ENCODE data around the gene GCGR.
A peak's percentile ranks its signal among the peaks of the same experiment; 100 is the strongest.

Gene GCGR

DNA sequence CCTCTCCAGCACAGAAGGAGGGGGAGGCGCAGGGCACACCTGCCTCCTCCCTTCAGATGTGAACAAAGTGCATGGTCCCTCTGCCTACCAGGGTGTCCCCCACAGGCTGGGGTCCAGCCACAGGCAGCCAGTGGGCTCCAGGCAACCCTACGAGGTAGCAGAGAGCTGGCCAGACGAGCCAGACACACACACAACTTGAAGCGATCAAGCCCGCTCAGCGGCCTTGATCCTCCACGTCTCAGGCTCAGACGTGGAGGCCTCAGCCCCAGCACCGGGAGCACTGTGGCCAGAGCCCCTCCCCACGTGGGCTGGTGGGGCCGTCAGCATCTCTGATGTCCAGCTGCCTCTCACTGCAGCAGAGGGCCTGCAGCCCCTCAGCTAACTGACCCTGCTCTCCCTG is 20.6 kb downstream of the GCGR start:
- no peak for FAIRE-seq

DNA sequence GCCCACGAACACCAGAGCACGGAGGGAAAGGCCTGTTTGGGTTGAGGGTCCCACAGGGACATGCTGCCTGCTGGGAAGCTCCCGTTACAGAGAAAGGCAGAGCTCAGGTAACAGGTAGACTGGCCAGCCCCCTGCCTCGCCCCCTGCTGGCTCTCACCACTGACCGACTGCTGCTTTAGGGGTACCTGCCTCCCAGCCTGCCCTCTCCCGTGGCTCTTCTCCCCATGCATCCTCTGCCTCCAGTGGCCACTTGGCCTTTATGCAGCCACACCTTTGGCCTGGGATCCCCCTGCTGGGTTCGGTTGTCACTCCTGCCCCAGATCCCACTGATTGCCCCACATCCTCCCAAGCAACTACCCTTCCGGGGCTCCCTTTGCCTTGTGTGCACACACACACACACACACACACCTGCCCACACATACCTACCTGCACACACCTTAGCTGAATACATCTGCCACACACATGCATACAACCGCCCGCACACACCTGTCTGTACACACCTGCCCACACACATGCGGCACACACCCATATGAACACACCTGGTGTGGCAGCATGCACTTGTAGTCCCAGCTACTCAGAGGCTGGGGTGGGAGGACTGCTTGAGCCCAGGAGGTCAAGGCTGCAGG is 22.0 kb downstream of the GCGR start:
- TF ChIP-seq TAF1 (IDR thresholded peaks at IDR 0.05; ENCODE audit: borderline replicate concordance, low read depth, low read length) (no peak), POLR2AphosphoS5 (IDR thresholded peaks at IDR 0.05; ENCODE audit: low read depth, low read length) (no peak), POLR2A (IDR thresholded peaks at IDR 0.05; ENCODE audit: low read depth, low read length) (no peak)
- no peak for DNase-seq (ENCODE audit: insufficient read length)
- FAIRE-seq = no peak

More for the DNA sequence above, 20.6 kb downstream of the GCGR start:
- DNase-seq (ENCODE audit: insufficient read length) = no peak
- TF ChIP-seq TAF1 (IDR thresholded peaks at IDR 0.05; ENCODE audit: borderline replicate concordance, low read depth, low read length) (no peak), POLR2A (IDR thresholded peaks at IDR 0.05; ENCODE audit: low read depth, low read length) (no peak), POLR2AphosphoS5 (IDR thresholded peaks at IDR 0.05; ENCODE audit: low read depth, low read length) (no peak)

DNA sequence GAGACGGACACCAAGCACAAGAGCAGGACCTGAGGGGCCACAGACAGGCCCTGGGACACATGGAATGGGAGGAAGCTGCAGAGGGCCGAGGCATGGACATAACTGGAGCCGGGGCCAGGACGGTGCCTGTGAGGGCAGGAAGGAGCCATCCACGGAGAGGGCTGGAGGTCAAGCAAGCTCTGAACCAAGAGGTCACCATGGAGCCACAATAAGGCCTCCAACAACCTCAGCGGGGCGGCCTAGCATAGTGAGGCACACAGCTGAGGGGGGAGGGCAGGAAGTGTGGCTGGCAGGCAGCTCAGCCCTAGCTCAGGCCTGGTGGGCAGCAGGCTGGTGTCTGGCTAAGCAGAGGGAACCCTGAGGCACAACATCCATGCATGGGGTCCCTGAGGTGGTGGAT is 24.7 kb downstream of the GCGR start:
- FAIRE-seq (no peak), DNase-seq (ENCODE audit: insufficient read length) (no peak)
- no peak for TF ChIP-seq TAF1 (IDR thresholded peaks at IDR 0.05; ENCODE audit: borderline replicate concordance, low read depth, low read length)
- no peak for TF ChIP-seq POLR2AphosphoS5 (IDR thresholded peaks at IDR 0.05; ENCODE audit: low read depth, low read length)
- no peak for TF ChIP-seq POLR2A (IDR thresholded peaks at IDR 0.05; ENCODE audit: low read depth, low read length)

DNA sequence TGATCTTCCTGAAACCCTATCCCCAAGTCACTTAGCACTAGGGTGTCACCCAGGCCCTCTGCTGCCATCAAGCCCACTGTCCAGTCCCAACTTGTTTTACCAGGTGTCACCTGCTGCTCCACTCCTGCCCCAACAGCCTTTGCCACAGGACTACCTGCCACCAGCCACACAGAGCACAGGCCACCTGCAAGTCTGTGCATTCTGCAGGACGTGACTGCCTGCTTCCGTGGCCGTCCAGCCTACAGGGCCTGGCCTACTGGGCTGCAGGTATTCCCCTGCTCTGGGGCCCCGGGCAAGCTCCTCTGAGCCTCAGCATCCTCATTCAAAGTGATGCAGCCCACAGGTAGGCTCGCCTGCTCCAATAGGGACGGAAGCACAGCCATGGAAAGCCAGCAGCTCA is 25.9 kb downstream of the GCGR start:
- FAIRE-seq (no peak), DNase-seq (ENCODE audit: insufficient read length) (no peak)
- TF ChIP-seq TAF1 (IDR thresholded peaks at IDR 0.05; ENCODE audit: borderline replicate concordance, low read depth, low read length) (no peak), POLR2A (IDR thresholded peaks at IDR 0.05; ENCODE audit: low read depth, low read length) (no peak), POLR2AphosphoS5 (IDR thresholded peaks at IDR 0.05; ENCODE audit: low read depth, low read length) (no peak)

DNA sequence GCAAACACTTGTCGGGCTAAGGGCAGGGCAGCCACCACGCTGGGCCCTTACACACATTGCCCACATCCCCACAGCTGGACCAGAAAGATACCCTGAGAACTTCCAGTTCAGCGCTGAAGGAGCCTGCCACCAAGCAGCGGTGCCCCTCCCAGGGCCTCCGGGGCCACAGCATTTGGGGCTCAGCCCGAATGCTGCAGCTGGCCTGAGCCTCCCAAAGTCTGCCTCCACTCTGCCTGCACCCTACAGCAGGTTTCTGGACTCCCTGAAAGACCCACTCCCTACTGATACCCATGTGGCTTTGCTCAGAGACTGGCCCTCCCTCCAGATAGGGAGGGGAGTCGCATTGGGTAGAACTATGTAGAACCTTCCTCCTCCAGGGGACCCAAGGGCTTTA is 27.6 kb downstream of the GCGR start:
- no peak for DNase-seq (ENCODE audit: insufficient read length)
- no peak for TF ChIP-seq POLR2A (IDR thresholded peaks at IDR 0.05; ENCODE audit: low read depth, low read length)
- no peak for TF ChIP-seq TAF1 (IDR thresholded peaks at IDR 0.05; ENCODE audit: borderline replicate concordance, low read depth, low read length)
- FAIRE-seq = no peak

DNA sequence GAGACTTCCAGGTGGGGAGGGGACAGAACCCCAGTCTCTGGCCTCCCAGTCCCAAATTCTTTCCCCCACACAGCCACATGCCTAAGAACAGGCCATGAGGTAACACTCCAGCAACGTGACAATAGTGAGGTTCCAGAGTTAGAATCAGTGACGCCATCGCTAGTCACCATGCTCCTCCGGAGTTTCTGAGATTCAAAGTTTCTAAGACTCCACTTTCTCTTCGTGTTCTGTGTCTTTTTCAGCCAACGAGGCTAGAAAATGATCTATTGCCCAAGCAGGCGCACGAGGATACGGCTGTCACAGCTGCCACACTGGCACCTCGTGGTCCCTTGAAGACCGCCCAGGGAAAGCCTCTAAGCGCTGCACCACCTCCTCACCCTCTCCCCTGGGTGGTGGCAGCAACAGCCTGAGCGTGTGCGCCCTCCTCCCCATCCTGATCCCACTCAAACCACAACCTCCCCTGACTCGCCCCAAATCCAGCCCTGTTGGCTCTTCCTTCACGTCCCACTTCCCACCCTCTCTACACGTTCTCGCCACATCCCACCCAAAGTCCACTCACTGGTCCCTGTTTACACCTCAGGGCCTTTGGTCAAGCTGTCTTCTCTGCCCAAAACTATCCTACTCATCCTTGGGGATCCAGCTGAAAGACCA is 28.1 kb downstream of the GCGR start:
- no peak for TF ChIP-seq POLR2AphosphoS5 (IDR thresholded peaks at IDR 0.05; ENCODE audit: low read depth, low read length)
- no peak for TF ChIP-seq TAF1 (IDR thresholded peaks at IDR 0.05; ENCODE audit: borderline replicate concordance, low read depth, low read length)
- TF ChIP-seq POLR2A (IDR thresholded peaks at IDR 0.05; ENCODE audit: low read depth, low read length) = no peak
- DNase-seq (ENCODE audit: insufficient read length) = no peak
- FAIRE-seq = peak; percentile 77

DNA sequence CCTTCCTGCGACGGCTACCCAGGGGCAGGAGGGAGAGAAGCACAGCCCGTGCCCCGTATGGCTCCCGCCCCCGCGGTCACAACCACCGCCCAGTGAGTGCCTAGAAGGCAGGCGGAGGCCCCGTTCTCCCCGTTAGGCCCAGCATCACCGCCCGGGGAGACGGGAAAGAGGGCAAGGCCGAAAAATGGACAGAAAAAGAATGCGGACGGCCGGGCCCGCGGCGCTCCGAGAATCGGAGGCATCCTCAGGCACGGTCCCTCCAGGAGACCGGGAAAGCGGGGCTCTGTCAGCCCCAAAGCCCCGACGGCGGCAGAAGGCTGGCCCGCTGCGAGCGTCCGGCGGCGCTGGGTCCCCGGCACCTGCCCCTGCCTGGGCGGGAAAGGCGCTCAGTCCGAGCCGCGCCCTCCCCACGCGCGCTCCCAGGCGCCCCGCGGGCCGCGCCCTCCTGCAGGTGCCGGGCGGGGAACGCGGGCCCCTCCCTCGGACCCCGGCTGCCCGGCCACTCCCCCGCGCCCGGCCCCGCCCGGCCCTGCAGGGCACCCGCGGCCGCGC is 28.7 kb downstream of the GCGR start:
- no peak for DNase-seq (ENCODE audit: insufficient read length)
- TF ChIP-seq POLR2AphosphoS5 (IDR thresholded peaks at IDR 0.05; ENCODE audit: low read depth, low read length) (no peak), POLR2A (IDR thresholded peaks at IDR 0.05; ENCODE audit: low read depth, low read length) (no peak), TAF1 (IDR thresholded peaks at IDR 0.05; ENCODE audit: borderline replicate concordance, low read depth, low read length) (0 out of 2 replicates have a peak, but pooled peaks have one; percentile 11)
- FAIRE-seq = no peak

DNA sequence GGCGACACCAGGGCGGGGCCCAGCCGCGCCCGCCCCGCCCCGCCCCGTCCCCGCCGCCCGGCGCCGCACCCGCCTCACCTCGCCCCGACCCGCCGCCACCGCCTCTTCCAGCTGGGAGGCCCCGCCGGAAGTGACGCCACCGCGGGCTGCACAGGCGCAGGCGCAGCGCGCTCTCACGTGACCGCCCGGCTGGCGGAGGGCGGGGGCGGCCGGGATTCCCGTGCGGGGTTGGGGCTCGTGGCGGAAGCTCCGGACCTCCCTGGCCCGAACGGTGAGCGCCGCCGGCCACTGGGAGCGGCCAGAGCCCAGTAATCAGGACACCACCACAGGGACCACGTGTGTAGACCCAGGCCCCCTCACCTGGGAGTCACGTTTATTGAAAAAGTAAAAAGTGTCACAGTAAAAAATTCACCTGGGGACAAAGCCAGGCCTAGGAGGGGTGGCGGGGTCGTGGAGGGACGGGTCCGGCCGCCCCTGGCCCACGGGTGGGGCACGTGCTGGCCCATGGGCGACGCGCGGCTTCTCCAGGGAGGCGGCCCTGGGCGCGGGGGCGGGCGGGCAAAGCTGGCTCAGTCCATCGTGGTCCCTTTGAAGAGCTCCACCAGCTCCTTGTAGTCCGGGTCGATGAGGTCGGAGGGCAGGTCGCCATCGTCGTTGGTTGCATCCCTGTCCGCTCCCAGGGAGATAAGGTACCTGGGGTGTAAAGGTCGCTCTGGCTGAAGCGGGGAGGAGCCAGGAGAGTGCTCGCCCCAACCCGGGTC is 29.4 kb downstream of the GCGR start, which contains the start of gene MCRIP1:
TSS of gene MCRIP1 (minus strand) at position 132 of the 761 bp plus-strand sequence. CDS start 8,785 bp downstream, outside the sequence.
- peak; percentile 99 for DNase-seq (ENCODE audit: insufficient read length)
- TF ChIP-seq POLR2AphosphoS5 (IDR thresholded peaks at IDR 0.05; ENCODE audit: low read depth, low read length) = no peak
- TF ChIP-seq POLR2A (IDR thresholded peaks at IDR 0.05; ENCODE audit: low read depth, low read length) = peak; percentile 72; the same call in 1 of the 2 replicates
- peak; percentile 75; the same call in 1 of the 2 replicates for TF ChIP-seq TAF1 (IDR thresholded peaks at IDR 0.05; ENCODE audit: borderline replicate concordance, low read depth, low read length)
- FAIRE-seq = peak; percentile 99

DNA sequence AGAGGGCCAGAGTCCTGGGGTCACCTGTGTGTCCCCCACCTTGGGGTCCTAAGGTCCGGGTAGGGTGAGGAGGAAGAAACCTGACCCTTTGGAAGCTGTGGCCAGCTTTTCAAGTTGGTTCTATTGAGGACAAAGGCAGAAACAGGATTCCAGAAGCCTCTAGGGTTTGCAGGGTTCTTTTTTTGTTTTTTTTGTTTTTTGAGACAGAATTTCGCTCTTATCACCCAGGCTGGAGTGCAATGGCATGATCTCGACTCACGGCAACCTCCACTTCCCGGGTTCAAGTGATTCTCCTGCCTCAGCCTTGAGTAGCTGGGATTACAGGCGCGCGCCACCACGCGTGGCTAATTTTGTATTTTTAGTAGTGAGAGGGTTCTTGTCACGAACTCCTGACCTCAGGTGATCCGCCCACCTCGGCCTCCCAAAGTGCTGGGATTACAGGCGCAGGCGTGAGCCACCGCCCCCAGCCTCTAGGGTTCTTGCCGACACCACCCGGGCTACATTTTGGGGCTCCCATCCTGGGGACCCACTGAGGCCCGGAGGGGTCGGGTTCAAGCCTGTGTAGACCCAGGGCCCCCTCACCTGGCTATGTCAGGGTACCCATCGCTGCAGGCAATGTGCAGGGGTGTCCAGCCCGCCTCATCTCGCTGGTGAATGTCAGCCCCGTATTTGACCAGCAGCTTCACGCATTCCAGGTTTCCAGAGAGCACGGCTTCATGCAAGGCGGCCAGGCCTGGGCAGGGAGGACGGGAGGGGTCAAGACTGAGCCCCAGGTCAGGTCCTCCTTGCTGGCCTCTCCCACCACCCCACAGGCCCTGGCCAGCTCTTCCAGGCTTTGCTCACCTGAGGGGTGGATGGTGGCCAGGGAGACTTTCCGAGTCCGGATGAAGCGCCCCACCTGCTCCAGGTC is 30.2 kb downstream of the GCGR start:
- TF ChIP-seq POLR2AphosphoS5 (IDR thresholded peaks at IDR 0.05; ENCODE audit: low read depth, low read length) (no peak), TAF1 (IDR thresholded peaks at IDR 0.05; ENCODE audit: borderline replicate concordance, low read depth, low read length) (no peak), POLR2A (IDR thresholded peaks at IDR 0.05; ENCODE audit: low read depth, low read length) (no peak)
- DNase-seq (ENCODE audit: insufficient read length) (no peak), FAIRE-seq (no peak)

DNA sequence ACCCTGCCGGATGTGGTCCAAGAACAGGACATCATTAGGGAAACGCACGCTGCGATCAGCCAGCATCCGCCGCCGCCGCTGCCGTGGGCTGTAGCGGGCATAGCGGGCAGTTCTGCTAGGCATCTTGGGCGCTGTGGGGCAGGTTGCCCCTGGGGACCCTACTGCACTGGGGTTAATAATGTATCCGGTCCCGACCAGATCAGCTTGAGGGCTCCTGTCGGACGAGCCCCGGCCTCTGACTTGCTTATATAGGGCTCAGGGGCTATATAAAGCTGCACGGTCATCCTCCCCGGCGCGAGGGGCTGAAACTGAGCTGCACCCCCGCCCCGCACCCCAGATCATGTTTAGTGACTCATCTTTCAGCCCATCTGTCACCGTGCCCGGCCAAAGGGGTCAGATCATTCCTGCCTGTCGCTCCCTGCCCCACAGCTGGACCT is 30.9 kb downstream of the GCGR start, which contains the start of gene PPP1R27:
TSS of gene PPP1R27 (minus strand) at position 220 of the 437 bp plus-strand sequence. CDS start at position 123, 97 bp downstream.
- DNase-seq (ENCODE audit: insufficient read length) = no peak
- FAIRE-seq = no peak
- TF ChIP-seq POLR2AphosphoS5 (IDR thresholded peaks at IDR 0.05; ENCODE audit: low read depth, low read length) (no peak), POLR2A (IDR thresholded peaks at IDR 0.05; ENCODE audit: low read depth, low read length) (no peak), TAF1 (IDR thresholded peaks at IDR 0.05; ENCODE audit: borderline replicate concordance, low read depth, low read length) (no peak)

All from GM12892 (cell line).